Brain pericyte (primary cell): ENCODE measurements around the gene MYH2.
"Not testable (repeated sequence)": the region's sequence is repeated elsewhere in the genome, so short reads cannot be mapped to it uniquely, and the experiment has no call there.

Source experiments
- DNase-seq: peaks from one replicate; pipeline ENCODE4 v3.0.0-alpha.2; 2012; ENCODE audit warnings: low read depth, low spot score

The MYH2 gene

DNA sequence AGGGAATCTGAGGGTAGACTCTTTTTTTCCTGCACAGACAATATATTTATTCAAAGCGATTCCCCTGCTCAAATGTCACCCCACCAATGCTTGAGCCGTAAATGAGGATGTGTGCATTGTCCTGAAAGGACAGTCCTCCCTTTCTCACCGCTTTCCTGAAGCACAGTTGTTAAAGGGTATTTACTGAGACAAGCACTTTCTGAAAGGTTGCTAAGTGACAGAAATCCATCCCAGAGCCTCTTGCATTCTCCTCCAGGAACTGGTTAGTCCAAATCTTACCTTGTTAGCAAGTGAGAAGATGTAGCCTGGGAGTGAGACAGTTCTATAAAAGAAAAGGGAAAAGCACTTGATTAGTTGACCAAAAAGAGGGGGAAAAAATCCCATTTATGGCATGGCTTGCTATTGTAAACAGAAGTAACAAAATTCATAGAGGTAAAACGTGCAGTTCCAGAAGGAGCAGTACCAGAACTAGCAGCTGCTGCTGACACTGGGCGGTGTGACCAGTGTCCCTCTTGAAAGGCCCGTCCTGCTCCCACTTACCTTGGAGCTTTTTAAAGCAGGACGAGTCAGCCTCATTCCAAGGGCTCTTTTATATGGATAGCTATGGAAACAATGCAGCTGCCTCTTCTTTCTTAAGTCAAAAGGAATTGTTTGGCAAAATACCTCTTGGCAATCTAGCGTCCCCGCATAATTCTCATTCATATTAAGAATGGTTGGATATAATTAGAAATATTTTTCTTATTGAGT is at the start of gene MYH2:
TSS of gene MYH2 (minus strand) at position 563 of the 747 bp plus-strand sequence. CDS start 1,738 bp downstream, outside the sequence.
- no peak for DNase-seq

DNA sequence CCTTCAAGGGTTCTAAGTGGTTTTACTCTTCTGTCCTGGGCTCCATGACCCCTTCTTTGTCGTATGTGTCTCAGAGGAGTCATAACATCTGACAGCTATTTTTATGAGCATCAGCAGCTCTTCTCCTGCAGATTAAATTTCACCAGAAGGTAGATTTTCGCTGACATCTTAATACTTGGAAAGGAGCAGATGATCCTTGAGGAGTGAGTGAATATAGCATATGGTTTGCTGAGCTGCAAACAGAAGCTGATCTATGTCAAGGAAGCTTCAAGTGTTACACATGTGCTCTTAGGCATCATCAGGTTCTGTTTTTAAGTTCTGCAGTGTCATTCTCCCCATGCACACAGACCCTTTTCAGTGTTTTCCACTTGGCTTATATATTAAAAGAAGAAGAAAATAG is 49.2 kb upstream of the MYH2 start:
- no peak for DNase-seq

DNA sequence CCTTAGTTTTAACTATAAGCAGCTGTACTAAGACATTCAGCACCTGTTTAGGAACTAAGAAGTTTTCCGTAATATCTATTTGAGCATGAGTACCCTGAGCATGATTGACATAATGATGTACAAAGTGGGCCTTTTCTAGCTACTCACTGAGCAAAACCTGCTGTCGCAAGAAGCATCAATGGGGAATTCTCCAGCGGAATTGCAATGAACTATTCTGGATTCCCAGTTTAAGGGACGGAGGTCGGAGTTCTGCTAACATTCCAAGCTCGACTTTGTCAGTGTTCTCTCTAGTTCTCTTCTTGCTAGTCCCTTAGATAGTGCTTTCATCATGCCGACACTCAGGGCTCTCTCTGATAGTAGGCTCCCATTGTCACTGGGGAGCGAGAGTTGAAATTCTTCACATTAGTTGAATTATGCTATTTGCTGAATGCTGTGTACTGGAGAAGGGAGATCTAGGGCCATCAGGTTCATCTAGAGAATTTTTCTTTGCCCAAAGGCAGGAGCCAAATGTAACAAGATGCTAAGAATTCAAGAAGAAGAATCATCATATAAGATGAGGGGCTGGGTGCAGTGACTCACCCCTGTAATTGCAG is 40.2 kb upstream of the MYH2 start:
- DNase-seq, result no peak

DNA sequence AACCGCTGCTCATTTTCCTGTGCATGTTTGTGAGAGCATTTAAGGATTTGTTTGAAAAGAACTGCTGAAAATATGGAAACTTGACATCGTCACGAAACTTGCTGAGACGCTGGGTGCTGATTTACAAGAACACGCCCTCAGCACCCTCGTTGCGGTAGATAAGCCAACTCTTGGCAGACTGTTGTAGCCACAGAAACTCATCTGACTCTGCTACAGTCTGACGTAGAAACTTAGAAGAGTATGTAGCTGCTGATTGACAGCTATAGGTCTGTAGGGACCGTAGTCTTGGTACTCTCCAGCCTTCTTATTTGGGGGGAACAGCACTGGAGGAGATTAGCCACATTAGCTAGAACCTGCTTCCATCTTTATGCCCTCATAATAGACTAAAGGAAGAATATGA is 36.1 kb upstream of the MYH2 start:
- DNase-seq, result no peak

DNA sequence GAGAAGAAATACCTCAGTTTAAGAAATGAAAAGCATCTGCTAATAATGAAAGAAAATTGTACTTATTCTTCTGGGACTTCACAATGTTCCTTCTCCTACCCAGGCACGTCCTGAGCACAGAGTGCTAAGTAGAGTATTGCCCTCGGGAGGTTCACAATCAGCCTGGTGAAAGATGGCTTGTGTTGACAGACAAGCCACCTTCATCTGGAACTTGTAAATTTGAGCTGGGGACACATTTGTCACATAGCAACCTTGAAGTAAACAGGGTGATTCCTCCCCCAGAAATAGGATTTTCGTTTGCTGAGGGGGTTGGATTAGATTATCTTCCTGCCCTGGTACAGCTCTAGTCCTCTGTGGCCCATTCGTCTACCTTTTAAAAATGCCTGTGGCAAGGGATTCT is 34.4 kb upstream of the MYH2 start:
- DNase-seq, result no peak

DNA sequence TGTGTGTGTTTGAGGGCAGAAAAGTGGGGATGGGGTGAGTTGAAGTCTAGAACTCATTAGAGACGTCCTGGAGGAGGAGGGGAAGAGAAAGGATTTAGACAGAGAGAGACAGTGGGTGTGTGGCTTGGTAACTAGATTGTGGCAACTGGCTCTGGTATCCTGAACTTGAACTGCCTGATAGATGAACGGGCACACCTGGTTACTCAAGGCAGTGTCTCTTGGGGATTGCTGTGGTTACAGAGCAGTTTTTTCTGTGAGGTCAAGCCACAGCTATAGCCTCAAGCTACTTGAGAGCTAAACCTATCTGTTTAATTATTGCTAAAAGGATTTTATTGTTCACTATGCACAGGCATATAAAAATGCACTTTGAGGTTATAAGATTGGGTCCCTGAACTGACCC is 29.8 kb upstream of the MYH2 start:
- no peak for DNase-seq

DNA sequence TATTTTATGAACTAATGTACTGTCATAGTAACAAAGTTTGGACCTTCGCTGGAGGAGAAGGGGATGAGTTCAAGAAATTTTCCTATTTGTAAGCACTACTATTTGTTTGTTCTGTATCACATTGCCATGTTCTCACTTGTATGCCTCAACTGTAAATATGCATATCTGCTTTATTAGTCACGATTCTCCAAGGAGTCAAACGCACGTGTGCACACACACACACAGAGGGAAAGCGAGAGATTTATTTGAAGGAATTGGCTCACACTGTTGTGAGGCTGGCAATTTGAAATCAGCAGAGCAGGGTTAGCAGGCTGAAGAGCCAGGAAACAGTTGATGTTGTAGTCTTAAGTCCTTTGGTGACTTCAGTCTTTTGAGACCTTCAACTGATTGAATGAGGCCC is 24.9 kb upstream of the MYH2 start:
- no peak for DNase-seq

DNA sequence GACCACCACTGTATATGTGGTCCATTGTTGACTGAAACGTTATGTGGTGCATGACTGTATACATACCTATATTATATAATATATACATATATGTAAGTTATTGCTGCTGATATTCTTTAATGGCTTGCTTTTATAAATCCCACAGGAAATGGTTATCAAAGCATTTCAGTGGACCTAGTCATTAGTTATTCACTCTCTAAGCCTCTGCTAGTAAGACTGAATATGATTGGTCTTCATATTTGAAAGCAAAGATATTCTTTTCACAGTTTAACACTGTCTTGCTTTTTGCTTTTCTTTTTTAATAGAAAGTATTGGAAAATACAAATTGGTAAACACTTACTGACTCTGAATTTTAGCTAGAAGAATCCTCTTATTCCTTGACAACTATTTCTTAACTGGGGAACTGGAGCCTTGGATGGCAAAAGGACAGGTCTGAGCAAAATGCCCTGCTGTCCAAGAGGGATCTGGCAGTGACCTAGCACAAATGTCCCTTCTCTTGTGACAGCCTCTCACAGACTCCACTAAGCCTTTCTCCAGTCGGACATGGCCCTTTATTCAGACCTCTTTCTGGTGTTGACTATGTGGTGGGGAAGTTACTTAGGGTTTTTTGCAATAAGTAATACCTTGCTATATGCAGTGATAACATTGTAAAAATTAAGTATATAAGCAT is 14.7 kb upstream of the MYH2 start:
- no peak for DNase-seq

DNA sequence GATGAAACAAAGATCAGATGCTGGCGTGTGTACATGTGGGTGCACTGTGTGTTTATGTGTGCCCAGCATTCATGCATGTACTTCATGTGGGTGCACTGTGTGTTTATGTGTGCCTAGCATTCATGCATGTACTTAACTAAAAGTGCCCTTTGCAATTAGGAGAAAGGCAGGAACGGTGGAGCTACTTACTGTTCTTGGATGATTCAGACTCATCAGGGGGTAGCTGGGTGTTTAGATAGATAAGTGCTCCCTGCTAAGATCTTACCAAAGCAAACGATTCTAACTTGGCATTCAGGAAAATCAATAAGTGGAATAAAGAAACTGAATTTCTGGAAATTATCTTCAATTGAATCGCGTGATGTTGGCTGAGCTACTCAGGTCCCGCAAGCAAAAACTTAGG is 8.6 kb upstream of the MYH2 start:
- DNase-seq, result peak; percentile 2

DNA sequence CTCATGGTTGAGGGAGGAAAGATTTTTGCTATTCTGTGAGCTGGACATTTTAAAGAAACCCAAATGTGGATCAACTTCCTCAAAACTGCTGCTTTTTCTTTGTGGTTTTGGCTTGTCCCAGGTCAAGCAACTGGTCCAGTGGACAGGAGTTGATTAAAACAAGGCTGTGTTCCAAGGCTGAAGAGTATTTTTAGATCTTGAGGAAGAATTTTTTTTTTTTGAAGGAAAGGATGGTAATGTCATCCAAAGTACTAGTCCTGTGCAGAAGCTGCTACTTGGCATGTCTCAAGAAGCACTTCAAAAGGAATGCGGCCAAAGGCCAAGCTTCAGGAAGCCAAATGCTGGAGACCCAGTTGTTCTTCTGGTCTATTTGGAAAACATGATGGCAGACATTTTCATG is 8.0 kb upstream of the MYH2 start:
- no peak for DNase-seq

DNA sequence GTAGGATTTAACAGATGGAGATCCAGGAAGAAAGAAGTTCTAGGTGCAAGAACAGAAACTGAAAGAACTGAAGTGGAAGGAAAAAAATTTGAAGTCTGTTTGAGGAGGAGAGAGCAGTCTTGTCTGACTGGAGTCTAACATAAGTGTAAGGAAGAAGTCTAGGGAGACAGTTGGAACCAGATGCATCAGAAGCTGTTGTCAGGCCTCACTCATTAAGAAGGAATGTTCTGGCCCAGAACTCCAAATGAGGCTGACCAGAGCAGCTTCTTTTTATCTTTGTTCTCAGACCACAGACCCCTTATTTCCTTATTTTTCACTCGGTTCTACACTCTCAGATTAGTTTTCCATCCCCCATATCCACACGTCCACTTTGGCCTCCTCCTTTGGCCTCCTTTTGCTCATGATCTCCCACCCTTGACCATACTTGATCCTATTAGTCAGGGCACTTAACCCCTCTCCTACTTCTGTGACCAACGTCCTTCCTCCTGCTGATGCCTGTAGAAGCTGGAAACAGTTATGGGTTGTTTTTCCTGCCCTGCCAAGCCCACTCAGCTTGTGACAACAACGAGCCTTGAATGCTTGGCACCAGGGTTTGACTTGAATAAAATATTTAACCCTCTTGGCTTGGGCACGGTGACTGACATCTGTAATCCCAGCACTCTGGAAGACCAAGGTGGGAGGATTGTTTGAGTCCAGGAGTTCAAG is 7.0 kb upstream of the MYH2 start:
- no peak for DNase-seq

DNA sequence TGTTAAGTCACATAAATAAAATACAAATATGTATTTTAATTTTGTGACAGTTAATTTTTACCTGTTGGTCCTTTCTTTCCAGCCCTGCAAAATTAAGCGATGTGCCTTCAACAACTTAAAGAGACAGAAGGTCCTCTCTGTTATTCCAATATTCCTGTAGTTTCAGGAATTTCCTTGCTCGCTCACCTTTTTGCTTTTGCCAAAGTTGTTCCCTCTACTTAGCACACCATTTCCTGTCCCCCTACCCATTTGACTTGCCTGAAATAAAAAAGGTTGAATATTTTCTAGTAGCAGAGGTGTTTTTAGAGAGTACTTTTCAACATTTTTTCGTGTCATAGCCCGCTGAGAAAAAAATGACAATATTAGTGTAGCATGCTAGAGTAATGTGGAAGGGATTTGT is 556 bp upstream of the MYH2 start:
- DNase-seq, result no peak

DNA sequence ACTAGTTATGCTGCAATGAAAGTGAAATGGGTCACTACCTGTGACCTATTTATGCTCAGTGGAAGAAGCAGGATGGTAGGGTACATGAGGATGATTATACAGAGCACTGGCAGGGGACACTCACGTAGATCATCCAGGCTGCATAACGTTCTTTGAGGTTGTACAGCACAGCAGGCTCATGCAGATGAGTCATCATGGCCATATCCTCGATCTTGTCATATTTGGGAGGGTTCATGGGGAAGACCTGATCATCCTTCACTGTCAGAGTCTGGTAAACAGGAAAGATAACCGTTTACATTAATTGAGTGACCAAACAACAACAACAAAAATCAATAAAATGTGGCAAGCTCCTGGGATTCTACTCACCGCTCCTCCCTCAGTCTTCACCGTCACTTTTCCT is 2.1 kb downstream of the MYH2 start:
- no peak for DNase-seq

DNA sequence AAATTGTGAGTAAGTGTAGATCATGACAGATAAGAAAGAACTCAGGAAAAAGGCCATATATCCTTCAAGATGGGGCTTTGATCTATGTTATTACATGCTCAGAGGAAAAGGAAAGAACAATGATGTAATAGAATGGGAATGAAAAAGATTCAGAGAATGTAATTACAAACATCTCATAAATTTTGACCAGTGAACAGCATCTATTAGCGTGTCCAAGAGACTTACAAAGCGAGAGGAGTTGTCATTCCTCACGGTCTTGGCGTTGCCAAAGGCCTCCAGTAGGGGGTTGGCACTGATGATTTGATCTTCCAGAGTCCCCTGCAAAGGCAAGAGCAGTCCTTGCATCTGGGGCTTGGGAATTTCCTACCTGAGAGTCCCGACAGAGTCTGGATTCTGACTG is 6.0 kb downstream of the MYH2 start:
- DNase-seq, result not testable (repeated sequence)

DNA sequence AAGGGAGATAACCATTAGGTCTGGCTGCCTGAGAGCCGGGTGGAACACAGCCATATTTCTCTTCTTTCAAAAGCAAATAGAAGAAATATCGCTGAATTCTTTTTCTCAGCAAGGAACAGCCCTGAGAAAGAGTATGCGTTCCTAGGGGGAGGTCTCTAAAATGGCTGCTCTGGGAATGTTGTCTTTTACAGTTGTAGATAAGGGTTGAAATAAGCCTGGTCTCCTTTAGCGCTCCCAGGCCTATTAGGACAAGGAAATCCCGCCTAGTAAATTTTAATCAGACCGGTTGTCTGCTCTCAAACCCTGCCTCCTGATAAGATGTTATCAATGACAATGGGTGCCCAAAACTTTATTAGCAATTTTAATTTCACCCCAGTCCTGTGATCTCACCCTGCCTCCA is 8.3 kb downstream of the MYH2 start:
- not testable (repeated sequence) for DNase-seq

DNA sequence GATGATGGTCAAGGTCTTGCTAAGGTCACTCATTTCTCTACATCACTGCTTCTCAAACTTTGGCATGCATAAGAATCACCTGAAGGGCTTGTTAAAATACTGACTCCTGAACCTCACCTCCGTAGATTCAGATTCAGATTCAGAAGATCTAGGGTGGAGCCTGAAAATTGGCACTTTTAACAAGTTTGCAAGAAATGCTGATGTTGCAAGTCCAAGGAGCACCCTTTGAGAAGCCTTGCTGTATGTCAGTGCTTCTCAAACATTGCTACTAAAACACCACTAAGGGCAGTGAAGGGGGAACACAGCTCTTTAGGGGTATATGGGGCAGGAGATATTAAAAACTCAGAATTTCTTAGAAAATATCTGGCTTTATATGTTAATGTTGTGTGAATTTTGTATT is 17.4 kb downstream of the MYH2 start:
- no peak for DNase-seq

DNA sequence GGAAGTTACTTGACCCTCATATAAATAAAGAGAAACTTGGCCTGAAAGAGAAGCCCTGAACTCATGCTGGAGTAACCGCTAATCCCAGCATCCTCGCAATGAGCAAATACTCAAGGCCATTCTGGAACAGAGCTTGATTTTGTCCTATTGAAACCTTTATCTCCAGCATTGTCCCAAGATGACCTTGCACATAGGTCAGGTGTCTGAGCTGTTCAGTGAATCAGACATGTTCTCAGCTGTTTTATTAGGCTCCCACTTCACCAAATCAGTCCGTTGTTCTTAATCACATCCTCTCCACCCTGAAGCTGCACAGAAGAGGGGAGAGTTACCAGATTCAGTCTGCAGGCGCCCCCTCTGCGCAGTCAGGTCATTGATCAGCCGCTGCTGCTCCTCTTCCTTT is 22.0 kb downstream of the MYH2 start:
- DNase-seq, result no peak

DNA sequence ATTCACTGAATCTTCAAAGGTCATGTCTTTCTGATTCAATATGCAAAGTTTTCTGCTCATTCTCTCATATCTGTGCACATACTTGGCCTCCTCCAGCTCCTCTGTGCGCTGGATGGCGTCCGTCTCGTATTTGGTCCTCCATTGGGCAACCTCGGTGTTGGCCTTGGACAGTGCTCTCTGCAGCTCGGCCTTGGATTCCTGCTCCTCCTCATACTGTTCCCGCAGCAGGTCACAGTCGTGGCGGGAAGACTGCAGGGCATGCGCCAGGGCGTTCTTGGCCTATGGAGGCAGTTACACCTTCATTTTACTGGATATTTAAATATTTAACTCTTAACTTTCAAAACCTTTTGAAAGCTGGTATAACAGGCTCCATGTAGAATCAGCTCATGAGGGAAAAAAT is 22.9 kb downstream of the MYH2 start:
- DNase-seq, result no peak

DNA sequence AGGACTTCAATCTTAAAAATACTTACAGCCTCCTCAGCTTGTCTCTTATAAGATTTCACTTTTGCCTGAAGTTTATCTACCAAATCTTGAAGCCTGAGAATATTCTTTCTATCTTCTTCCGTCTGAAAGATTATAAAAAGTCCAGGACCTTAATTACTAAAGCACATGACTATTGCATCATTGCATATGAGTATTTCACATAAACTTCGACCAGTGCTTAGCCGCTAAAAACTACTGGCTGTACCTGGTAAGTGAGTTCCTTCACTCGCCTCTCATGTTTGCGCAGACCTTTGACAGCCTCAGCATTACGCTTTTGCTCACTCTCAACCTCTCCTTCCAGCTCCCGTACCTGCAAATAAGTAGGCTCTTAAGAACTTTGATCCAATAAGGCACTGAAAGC is 26.4 kb downstream of the MYH2 start:
- DNase-seq, result no peak

DNA sequence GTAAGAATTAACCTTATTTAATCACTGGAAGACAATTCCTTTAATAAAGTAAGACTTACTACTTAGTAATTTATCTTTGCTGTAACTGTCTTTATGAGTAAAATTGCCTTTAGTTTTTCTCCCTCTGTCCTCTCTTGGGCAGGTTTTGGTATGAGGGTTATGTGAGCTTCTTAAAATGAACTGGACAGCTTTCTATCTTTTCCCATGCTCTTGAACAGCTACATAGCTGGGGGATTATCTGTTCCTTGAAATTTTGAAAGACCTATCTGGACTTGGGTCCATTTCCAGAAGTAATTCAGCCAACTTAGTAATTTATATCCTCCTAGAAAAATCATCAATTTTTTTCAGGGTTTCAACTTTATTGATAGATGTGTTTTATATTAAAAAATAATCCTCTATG is 27.5 kb downstream of the MYH2 start:
- no peak for DNase-seq

DNA sequence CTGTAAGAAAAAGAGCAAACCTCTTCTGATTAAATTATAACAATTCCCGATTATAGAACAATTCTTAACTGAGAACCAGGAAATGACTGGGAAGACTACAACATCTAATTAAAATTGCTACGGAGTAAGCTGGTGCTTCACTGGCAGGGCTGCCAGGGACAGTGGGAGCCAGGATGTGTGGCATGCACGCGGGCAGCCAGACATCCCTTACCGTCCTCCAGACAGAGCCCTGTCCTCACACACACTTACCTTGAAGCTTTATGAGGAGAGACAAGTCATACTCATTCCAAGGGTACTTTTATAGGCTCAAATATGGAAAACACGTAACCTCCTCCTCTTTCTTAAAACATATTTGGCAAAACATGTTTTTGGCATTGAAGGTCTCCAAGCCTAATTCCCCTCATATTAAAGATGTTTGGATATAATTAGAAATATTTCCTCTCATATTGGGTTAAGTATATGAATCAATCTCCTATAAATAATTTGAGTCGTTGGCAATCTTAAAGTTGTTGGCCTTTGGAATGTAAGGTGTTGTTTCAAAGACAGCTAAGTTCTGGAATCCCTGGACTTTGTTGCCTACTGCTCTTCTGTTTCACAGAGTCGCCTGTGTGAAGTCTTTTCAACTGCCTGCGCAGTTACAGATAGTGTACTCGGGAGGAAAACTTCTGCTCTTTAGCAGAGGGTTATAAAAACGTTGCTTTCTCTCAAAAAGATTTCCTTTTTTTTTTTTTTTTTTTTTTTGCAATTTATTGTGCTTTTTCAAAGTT is 31.0 kb downstream of the MYH2 start, which contains the start of gene MYH1:
TSS of gene MYH1 (minus strand) at position 272 of the 767 bp plus-strand sequence. CDS start 1,900 bp downstream, outside the sequence.
- DNase-seq, result no peak

DNA sequence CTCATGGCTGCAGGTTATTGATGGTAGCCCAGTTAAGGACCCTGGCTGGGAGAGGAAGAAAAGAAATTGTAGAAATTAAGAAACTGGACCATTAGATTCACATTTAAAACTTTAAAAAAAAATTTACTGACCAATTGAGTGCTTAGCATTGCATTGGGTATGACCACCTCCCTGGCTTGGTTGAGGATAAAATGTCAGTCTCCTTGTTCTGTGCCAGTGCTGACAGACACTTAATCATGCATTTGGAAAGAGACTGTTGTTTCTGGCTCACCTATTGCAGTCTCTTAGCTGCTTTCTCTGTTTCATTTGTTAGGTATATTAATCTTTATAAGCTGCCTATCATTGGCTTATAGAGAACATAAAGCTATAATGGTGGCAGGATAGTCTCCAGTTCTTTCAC is 32.8 kb downstream of the MYH2 start:
- DNase-seq, result no peak
